Measurements from ENCODE around the gene RALBP1. TPM values are rescaled to one million over a fixed set of nuclear protein-coding genes. Genes with fewer than 3 reads are reported as not detected.
"Not testable (repeated sequence)": the region's sequence is repeated elsewhere in the genome, so short reads cannot be mapped to it uniquely, and the experiment has no call there.

RALBP1 gene
- total RNA-seq: 91.0 TPM

DNA sequence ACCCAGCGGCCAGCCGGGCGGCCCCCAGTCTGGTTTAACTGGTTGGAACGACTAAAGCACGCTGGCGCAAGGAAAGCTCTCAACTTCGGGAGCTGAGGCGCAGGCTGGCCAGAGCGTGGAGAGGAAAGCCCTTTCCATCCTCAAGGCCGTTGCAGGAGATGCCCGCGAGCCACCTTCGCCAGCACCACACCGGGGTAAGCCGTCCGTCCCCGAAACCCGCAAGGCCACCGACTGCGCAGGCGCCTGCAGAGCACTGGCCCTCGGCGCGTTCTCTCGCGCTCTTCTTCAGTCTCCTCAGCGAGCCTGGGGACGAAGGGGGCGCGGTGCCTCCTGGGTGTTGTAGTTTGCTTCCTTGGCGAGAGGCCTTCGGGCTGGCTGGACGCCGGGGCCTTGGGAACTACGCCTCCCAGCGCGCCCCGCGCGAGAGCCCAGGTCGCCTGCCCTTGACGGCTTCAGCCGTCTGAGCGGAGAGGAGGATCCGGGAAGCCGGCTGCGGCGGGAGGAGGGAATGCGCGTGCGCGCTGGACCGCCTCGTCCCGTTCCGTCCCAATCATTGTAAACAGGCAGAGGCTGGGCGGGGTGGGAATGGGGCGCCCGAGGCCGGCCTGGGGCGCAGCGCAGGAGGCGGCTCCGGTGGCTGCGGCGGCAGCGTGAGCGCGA, at the start of gene RALBP1:
Gene RALBP1, plus strand, starts transcription at position 531 of the 660 bp plus-strand sequence. CDS start 37,533 bp downstream, outside the sequence.
- DNase-seq (ENCODE audit: low read depth in 2 of 3, low spot score in 2 of 3): peak; percentile 95 to 99 (median 99)

DNA sequence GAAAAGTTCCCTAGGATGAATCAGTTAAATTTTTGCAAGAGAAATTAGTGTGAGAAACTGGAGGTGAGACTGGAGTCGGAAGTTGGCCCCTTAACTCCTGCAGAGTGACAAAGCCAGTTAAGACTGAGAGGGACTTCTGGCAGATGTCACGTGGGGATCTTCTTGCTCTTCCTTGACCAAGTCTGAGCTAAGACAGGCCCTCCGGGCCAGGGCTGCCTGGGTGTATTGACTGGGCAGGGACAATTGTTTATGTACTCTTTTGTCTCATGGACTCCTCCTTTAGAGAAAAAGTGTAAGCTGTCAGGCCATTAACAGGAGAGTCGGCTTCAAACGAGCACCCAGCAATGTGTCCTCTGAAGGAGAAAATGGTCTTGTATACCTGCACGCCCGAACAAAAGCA, 48.6 kb upstream of the RALBP1 start:
- no peak for DNase-seq (ENCODE audit: low read depth in 2 of 3, low spot score in 2 of 3)

DNA sequence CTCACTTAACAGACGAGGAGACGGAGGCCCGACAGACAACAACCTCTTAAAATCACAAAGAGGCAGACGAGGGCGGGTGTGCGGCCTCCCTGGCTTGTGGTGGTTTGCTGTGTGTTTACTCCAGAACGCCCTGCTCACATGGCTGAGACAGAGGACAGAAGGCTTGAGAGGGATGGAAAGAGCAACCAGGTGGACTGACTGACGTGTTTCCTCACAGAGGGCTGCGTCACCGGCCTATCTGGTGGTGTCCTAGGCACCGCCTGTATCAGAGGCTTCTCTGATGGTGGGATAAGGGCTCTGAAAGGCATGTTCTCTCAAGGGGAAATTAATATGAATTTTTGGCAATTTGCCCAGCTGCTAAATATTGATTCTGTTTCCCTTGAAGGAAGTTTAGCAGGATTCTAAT, 47.0 kb upstream of the RALBP1 start:
- no peak for DNase-seq (ENCODE audit: low read depth in 2 of 3, low spot score in 2 of 3)

DNA sequence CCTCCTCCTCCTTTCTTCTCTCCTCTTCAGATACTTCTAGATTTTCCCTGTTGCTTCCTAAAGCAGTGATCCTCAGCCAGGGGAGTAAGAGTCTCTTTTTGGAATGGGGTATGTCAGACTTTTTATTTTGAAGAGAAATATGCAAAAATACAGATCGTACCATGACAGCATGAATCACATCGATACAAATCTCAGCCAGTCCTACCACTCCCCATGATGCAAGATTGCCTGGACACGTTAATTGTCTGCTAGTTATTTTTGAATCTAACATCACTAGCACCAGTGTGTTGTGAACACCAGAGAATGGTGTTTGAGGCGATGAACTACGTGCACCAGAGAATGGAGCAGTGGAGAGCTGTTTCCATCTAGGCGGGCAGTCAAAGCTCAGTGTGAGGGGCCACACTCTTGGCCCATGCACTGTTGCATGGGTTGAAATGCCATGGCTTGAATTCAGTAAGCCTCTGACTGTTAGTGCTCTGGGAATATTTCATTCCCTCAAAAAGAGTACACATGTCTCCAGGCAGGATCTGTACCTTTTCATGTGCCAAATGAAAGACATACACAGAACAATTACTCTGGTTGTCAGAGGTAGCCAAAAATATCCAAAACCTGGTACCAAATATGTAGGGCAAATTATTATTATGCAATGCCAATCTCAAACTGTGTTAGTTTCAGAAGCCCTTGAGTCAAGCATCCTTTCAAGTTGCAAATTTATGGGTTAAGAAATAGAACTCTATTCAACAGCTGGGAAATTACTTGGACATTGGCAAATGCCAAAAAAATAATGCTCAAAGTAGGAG, 46.3 kb upstream of the RALBP1 start:
- no peak for DNase-seq (ENCODE audit: low read depth in 2 of 3, low spot score in 2 of 3)

DNA sequence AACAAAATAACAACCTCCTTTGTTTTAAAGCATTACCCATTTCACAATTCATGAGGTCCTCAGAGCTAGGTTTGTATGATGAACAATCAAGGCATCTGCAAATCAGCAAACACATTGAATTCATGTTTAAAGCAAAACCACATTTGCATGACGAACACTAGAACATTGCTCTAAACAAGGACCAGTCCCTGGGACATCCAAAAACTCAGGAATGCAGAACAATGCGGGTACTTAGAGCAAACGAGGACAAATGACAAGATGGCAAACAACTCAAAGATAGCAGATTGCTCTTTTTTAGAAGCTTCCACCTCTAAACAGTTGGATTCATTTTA, 45.7 kb upstream of the RALBP1 start:
- DNase-seq (ENCODE audit: low read depth in 2 of 3, low spot score in 2 of 3): no peak

DNA sequence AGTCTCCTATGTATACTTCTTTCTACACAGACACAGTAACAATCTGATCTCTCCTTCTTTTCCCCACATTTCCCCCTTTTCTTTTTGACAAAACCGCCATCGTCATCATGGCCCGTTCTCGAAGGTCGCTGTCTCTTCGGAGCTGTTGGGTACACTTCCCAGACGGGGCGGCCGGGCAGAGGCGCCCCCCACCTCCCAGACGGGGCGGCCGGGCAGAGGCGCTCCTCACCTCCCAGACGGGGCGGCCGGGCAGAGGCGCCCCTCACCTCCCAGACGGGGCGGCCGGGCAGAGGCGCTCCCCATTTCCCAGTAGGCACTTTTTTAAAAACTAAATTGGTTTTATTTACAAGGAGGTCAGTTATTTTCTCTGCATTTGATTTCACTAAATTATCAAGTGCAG, 45.0 kb upstream of the RALBP1 start:
- not testable (repeated sequence) for DNase-seq (ENCODE audit: low read depth in 2 of 3, low spot score in 2 of 3)

DNA sequence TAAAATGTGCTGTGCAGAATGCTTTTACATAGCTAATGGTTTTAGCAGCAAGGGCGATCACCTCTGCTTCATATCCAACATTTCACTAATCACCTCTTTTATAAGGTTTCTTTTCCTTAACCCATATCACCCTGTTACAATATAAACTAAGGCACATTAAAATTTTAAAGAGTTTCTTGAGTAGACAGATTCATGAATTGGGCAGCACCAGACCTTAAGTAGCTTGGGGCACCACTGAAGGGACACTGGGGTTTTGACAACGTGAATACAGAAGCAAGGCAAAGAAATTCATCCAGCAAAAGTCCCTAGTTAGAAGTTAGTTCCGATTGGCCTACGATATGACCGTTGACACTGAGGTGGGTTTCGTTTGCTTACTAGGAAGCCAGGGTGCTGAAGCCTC, 44.0 kb upstream of the RALBP1 start:
- no peak for DNase-seq (ENCODE audit: low read depth in 2 of 3, low spot score in 2 of 3)

DNA sequence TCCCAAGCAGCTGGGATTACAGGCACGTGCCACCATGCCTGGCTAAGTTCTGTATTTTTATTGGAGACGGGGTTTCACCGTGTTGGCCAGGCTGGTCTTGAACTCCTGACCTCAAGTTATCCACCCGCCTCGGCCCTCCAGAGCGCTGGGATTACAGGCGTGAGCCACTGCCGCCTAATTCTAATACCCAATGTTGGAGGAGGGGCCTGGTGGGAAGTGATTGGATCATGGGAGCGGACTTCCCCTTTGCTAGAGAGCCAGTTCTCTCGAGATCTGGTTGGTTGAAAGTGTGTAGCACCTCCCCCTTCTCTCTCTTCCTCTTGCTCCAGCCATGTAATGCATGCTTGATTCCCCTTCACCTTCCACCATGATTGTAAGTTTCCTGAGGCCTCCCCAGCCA, 42.2 kb upstream of the RALBP1 start:
- peak in 2 of 3 donors; percentile 22 to 39 for DNase-seq (ENCODE audit: low read depth in 2 of 3, low spot score in 2 of 3)

DNA sequence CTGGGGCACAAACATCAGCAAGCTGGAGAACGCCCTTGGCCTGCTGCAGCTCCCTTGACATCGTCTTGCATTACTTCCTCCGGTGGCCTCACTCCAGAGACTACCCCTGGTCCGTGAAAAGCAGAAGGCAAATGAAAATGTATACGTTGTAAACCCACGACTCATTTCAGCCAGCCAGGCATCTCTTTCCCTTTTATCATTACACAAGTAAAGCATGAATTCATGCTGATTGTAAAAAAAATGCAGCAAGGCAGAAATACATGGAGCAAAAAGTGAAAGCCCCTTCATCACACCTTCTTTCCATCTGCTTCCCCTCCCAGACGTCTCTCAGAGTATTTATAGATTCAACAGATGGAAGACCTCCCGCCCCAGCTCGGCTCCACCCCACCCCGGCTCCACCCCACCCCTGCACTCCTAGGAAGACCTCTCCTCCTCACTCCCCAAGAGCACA, 41.6 kb upstream of the RALBP1 start:
- DNase-seq (ENCODE audit: low read depth in 2 of 3, low spot score in 2 of 3): peak in 2 of 3 donors; percentile 49 to 77

DNA sequence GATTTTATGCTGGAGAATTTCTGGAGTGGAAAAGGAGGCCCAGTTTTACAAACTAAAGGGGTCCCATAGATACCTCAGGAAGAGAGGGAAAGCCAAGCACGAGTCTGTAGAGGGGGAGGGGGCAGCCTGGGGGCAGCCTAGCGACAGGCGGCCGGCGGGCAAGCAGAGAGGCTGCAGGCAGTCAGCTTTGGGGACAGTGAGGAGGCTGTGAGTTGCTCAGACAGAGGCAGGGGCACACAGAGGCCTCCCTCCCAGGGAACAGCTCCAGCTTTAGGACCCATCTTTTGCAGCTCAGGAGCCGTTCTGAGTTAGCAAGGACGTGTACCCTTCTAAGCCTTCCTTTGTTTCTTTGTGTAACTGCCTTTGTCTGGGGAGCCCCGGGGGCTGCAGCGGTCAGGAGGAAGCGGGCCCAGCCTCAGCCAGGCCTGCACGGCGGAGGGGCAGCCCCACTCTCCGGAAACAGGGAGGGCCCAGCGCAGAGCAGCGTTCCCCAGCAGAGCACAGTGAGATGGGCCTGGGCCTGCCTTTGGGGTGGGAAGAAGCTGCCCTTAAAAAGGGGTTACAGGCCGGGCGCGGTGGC, 41.1 kb upstream of the RALBP1 start:
- peak in 1 of 3 donors; percentile 19 for DNase-seq (ENCODE audit: low read depth in 2 of 3, low spot score in 2 of 3)

DNA sequence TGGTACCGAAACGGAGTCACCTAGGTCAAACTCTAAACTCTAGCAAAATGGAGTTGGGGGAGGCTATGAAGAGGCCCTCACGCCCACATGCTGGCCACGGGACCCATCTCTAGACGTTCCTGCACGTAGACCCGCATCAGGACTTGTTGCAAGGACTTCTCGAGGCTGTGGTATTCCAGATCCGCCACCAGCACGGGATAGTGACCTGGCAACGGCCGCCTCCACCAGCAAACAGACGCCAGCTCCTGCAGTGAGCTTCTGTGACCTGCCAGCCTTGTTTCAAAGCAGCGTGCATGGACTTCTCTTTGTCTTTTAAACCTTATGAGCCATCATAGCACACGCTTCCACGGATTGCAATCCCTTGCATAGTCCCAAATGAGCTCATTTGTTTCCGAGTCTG, 40.3 kb upstream of the RALBP1 start:
- no peak for DNase-seq (ENCODE audit: low read depth in 2 of 3, low spot score in 2 of 3)

DNA sequence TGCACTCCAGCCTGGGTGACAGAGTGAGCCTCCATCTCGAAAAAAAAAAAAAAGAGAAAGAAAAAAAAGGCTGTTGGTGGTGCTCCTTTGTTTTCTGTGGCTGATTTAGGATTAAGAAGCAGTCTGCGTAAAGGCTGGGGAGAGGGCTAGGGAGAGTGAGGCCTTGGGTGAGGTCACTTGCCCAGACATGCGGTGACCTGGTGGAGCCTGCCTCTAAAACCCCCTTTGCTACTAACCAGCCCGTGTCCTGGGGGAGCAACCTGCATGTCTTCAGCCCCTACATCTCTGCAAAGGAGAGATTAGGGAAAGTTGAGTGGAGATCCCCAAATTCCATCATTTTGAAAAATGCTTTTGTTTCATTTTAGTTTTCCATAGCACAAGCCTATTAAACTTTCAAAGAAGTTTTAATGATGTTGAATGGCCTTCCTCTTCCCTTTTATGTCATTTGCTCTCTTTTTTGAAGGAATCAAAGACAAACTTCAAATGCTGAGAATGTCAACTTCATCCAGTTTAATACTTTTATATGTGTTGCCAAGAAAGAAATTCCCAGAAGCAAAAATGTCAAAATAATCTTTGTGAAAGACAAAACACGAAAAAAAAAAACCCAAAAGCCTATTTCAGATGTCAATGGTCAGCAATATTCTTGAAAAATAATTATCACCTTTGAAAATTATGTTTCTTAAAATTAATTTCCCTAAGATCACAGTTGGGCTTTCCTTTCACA, 38.9 kb upstream of the RALBP1 start:
- no peak for DNase-seq (ENCODE audit: low read depth in 2 of 3, low spot score in 2 of 3)

DNA sequence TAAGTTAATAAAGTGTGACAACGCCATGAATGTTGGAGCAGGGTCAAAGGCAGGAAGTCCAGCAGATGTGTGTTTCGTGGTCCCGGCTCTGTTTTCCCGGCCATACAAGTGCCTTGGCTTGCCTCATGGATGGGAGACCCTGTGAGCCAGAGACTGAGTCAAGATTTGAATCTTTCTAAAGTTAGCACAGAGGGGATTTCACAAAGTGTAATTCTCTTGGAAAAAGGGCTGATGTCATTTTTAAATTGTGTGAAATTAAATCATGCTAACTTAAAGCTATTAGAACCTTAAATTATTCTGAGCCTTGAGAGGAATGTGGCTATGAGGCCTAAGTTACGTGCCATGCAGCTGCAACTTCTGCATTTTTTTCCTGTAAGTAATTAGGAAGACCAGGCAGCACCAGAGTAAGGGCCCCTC, 38.3 kb upstream of the RALBP1 start:
- DNase-seq (ENCODE audit: low read depth in 2 of 3, low spot score in 2 of 3): peak in 2 of 3 donors; percentile 17 to 31

DNA sequence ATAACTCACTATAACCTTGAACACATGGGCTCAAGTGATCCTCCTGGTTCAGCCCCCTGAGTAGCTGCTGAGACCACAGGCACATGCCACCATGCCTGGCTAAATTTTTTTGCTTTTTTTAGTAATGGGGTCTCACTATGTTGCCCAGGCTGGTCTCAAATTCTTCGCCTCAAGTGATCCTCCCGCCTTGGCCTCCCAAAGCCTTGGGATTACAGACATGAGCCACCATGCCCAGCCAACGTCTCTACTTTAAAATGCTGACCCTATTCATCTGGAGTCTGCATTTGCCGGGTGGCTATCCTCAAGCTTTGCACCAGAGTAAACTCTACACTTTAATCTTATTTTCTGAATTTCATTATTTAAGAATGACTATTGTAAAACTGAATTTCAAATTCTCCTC, 37.6 kb upstream of the RALBP1 start:
- no peak for DNase-seq (ENCODE audit: low read depth in 2 of 3, low spot score in 2 of 3)

DNA sequence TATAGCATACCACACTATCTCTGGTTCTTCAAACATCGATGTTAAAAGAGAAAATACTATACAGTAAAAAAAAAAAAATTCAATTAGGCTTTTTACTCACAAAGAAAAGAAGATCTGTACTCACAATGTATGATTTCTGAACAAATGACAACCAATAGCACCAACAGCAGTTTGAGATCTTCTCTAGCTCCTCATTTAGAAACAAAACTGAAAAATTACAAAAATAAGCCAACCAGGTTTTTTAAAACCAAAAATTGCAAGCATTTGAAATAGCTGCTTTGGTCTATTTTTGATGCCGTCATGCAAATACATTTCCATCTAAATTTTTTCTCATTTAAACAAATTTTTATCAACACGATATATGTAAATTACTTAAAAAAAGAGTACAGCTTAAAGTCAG, 34.3 kb upstream of the RALBP1 start:
- no peak for DNase-seq (ENCODE audit: low read depth in 2 of 3, low spot score in 2 of 3)

DNA sequence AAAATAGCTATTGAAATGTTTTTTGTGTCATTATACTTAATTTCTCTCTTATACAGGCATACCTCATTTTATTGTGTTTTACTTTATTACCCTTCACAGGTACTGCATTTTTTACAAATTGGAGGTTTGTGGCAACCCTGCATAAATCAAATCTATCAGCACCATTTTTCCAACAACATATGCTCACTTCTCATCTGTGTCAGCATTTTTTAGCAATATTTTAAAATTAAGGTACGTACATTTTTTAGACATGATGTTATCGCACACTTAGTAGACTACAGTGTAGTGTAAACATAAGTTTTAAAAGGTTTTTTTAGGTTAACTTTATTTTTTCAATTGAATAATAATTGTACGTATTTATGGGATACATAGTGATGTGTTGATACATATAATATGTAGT, 30.8 kb upstream of the RALBP1 start:
- DNase-seq (ENCODE audit: low read depth in 2 of 3, low spot score in 2 of 3): no peak

DNA sequence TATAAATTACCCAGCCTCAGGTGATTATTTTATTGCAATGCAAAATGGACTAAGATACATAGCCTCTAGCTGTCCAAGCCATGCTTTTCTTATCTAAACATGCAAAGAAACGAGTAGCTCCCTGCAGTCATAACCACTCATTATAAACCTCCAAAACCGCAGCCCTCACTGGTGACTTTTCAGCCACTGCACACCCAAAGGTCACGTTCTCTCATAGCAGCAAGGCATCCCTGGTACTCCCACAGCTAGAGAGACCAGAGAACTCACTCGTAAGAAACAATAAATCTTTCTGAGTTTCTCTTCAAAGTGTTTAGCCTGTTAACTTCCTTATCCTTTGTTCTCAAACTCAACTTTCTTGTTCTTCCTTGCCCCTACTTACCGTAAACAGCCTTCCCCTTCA, 28.5 kb upstream of the RALBP1 start:
- no peak for DNase-seq (ENCODE audit: low read depth in 2 of 3, low spot score in 2 of 3)

DNA sequence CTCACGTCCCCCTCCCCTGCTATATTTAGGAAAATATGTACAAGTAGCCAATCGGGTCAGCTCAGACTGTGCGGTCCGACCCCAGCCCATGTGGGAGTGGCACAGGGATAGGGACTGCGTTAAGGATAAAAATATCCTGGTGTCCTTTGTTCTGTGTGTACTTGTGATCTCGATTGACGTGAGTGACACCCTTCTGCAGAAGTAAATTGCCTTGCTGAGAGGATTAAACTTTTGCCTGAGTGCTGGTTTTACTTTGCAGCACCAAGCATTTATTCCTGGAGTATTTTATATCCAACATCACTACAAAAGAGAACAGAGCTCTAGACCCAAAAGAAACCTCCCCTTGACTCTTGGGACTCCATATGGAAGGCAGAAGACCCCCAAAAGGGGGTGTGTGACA, 28.0 kb upstream of the RALBP1 start:
- DNase-seq (ENCODE audit: low read depth in 2 of 3, low spot score in 2 of 3): no peak

DNA sequence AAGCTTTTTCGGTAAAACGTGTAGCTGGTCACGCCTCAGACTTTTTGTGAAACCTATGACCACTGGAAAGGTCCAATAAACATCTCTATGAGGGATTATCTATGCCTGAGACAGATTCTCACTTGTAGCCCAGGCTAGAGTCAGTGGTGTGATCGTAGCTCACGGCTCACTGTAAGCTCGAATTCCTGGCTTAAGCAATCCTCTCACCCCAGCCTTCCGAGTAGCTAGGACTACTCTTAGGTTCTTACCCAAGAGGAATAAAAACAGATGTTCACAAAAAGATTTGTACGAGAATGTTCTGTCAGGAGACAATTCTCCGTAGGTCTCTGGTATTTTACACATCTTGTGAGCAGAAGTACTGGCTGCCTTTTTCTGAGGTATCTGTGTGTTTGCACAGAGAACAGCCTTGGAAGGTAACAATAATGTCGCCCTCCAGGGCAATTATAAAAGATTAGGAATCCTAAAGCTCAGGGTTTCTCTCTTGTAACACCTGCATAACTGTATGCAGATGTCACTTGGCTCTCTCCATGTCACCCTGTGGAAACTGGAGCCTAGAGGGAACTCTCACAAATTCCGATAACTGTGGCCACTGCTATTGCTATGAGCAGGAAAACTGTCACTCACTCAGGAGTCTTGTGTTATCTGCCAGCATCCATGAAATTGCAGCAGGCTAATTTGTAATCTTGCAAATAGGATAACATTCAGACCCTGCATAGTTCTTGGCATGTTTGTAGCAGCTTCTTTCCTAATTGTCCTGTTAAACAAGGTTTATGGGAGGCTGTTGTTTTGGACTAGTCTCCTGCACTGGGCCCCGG, 25.5 kb upstream of the RALBP1 start:
- no peak for DNase-seq (ENCODE audit: low read depth in 2 of 3, low spot score in 2 of 3)

DNA sequence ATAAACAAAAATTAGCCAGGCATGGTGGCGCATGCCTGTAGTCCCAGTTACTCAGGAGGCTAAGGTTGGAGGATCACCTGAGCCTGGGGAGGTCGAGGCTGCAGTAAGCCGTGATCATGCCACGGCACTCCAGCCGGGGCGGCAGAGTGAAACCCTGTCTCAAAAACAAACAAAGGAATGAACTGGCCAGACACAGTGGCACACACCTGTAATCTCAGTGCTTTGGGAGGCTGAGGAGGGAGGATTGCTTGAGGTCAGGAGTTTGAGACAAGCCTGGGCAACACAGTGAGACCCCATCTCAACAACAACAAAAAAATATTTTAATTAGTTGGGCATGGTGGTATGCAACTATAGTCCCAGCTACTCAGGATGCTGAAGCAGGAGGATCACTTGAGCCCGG, 24.4 kb upstream of the RALBP1 start:
- not testable (repeated sequence) for DNase-seq (ENCODE audit: low read depth in 2 of 3, low spot score in 2 of 3)

Data from hematopoietic multipotent progenitor cell (in vitro differentiated cells).